ENCODE results near the gene GOT2.
"Not testable (repeated sequence)": the region's sequence is repeated elsewhere in the genome, so short reads cannot be mapped to it uniquely, and the experiment has no call there.

GOT2 gene

GRCh38 chr16:58716468-58716867 lies 17.6 kb downstream of the GOT2 start:
- DNase-seq: no peak

DNA sequence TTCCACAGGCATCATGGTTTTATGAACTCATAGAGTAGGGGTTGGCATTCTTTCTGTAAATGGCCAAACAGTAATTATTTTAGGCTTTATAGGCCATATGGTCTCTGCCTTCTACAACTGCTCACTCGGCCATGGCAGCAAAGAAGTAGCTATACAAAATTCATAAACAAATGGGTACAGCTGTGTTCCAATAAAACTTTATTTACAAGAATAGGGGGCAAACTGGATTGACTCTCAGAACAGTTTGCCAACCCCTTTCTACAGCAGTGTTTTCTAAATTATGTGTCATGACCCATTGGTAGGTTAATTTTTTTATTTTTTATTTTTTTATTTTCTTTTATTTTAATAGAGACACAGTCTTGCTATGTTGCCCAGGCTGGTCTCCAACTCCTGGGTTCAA lies 20.4 kb downstream of the GOT2 start:
- no peak for DNase-seq

DNA sequence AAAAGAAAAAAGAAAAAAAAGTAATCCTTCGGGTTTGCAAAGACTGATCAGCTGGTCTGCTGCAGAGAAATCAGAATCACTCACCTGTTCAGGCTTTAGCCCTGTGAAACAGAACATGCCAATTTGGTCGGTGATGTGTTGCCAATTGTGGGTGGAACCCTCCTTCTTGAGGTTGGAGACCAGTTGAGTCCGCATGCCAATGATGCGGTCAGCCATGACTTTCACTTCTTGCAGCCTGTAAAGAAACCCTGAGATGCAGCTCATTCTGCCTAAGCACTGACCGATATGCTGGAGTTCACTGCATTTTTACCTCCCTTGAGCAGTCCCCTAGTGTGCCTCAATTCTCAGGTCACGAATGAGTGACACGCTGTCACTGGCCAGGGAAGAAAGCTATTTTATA lies 24.8 kb downstream of the GOT2 start:
- DNase-seq: no peak

DNA sequence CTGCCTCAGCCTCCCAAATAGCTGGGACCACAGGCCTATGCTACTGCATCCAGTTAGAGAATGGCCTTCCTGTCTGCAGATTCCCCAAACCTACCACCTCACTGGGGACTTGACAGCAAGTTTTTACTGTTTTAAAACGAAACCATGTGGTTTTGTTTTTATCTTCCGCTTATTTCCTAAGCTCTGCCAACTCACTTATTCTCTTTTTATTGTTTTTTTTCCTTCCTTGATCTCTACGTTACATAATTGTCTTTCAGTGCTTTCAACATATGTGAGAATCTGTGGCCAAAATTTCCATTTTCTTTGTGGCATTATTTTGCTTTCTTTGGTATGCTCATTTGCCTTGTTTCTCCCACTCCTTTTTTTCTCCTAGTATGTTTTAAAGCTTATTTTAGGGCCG lies 35.0 kb downstream of the GOT2 start:
- DNase-seq: no peak

GRCh38 chr16:58695368-58695767 lies 38.7 kb downstream of the GOT2 start:
- DNase-seq: no peak

GRCh38 chr16:58692450-58692849 lies 41.7 kb downstream of the GOT2 start:
- no peak for DNase-seq

DNA sequence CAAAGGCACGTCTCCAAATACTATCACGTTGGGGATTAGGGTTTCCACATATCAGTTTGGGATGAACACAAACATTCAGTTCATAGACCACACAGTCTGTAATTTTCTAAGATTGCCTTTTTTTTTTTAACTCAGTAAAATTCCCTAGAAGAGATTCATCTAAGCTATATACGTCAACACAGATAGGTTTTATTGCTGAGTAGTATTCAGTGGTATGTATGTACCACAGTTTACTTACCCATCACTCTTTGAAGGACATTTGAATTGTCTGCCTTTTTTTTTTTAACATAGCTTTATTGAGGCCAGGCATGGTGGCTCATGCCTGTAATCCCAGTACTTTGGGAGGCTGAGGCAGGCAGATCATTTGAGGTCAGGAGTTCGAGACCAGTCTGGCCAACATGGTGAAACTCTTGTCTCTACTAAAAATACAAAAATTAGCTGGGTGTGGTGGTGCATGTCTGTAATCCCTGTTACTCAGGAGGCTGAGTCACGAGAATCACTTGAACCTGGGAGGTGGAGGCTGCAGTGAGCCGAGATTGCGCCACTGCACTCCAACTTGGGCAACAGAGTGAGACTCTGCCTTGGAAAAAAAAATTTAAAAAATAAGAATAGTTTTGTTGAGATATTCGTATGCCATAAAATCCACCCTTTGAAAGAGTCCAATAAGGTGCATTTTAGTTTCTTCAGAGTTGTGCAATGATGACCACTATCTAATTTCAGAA lies 47.0 kb downstream of the GOT2 start:
- not testable (repeated sequence) for DNase-seq

GRCh38 chr16:58685084-58685449 lies 49.0 kb downstream of the GOT2 start:
- DNase-seq: no peak

GRCh38 chr16:58684354-58685083 lies 49.6 kb downstream of the GOT2 start, which contains the start of gene SLC38A7:
Gene SLC38A7 (minus strand): TSS chr16:58684770. CDS start chr16:58680126, 4,644 bp downstream.
- DNase-seq: peak; percentile 82 to 83

DNA sequence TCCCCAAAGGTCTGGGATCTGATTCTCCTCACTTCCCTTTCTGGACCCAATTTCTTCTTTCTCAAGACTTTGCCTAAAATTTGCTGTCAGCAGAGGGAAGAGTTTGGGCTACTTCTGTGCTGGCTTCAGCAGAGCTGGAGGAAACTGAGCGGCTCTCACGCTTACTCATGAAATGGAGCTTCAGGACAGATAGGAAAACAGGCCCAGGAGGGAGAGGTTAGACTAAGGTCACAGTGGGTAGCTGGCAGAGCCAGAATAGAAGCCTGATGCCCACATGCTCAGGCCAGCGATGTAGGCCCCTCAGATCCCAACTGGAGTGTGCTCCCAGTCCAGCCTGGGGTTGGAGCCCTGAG lies 50.1 kb downstream of the GOT2 start:
- DNase-seq: no peak

GRCh38 chr16:58679763-58680162 lies 54.4 kb downstream of the GOT2 start:
- no peak for DNase-seq

- no peak for DNase-seq
Measured at GRCh38 chr16:58678716-58679115, 55.4 kb downstream of the GOT2 start.

DNA sequence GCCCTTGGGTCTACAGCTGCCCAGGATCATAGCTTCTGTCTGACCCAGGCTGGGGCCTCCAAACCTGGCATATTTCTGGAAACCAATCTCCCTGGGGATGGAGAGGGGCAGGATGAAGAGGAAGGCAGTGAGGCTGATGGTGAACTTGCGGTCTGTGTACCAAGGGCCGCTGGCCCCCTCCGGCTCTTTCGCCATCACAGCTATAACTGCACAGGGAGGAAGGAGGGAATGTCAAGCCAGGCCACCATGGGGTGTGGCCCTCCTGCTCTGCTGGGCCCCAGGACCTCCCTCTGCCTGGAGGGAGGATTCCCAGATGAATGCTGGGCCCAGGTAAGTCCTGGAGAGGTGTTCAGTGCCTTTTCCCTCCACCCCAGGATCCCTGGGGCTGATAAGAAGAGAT lies 55.8 kb downstream of the GOT2 start:
- no peak for DNase-seq

- no peak for DNase-seq
Measured at GRCh38 chr16:58670946-58671583, 63.1 kb downstream of the GOT2 start.

- no peak for DNase-seq
Measured at GRCh38 chr16:58670177-58670576, 63.9 kb downstream of the GOT2 start.

DNA sequence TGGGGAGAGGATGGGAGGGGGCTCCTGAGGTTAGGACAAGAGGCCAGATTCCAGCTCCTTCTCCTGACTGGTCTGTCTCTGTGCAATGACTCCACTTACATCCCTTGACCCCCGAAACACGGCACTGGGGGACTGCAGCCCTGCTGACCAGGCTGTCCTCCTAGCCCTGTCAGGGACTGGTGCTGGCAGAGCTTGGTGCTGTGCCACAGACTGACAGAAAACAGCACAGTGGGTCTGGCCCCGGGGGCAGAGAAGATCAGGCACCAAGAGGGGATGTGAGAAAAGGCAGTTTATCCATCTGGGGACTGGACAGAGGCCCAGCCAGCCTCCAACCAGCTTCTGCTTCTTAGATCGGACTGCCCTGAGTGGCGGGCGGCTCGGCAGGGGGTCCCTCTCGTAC lies 68.9 kb downstream of the GOT2 start:
- no peak for DNase-seq

GRCh38 chr16:58661199-58661830 lies 72.8 kb downstream of the GOT2 start:
- DNase-seq: no peak

DNA sequence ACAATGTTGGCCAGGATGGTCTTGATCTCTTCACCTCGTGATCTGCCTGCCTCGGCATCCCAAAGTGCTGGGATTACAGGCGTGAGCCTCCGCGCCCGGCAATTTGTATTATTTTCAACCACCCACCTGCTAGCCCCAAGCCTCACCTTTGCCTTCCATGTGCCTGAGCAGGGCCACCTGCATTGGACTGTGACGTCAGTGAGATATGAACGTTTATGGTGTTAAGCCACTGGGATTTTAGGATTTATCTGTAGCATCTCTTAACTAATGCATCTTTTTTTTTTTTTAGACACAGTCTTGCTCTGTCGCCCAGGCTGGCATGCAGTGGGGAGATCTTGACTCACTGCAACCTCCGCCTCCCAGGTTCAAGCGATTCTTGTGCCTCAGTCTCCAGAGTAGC lies 74.2 kb downstream of the GOT2 start:
- DNase-seq: not testable (repeated sequence)

GRCh38 chr16:58658796-58659211 lies 75.3 kb downstream of the GOT2 start:
- no peak for DNase-seq

Measured in activated T-cell treated with anti-CD3 and anti-CD28 coated beads, Interleukin-2, amount 50 U/mL, for 48 hours (primary cell).